Mesothelial cell of epicardium (in vitro differentiated cells): ENCODE results near the gene DENND1A. TPM values are rescaled to one million over a fixed set of nuclear protein-coding genes. Genes with fewer than 3 reads are reported as not detected.

Experiments
- DNase-seq, 2 experiments: peaks; one replicate each; pipeline ENCODE4 v3.0.0; 2021; ENCODE audit warnings: low spot score in 2 of 2; ENCODE audit not compliant: unreplicated experiment in 2 of 2
- H3K27ac Mint-ChIP-seq: 2 replicates; pipeline ENCODE4 v1.8.0; 2021; ENCODE audit warnings: mixed read lengths
- H3K27me3 Mint-ChIP-seq: 2 replicates; pipeline ENCODE4 v1.8.0; 2021; ENCODE audit warnings: low read depth, mixed read lengths
- H3K36me3 Mint-ChIP-seq: 2 replicates; pipeline ENCODE4 v1.8.0; 2021; ENCODE audit warnings: mixed read lengths
- H3K4me1 Mint-ChIP-seq: 2 replicates; pipeline ENCODE4 v1.8.0; 2021; ENCODE audit warnings: mixed read lengths
- H3K4me3 Mint-ChIP-seq: 2 replicates; pipeline ENCODE4 v1.8.0; 2021; ENCODE audit warnings: mild to moderate bottlenecking, moderate library complexity, mixed read lengths
- H3K9me3 Mint-ChIP-seq: 2 replicates; pipeline ENCODE4 v1.8.0; 2021; ENCODE audit warnings: mixed read lengths
- CTCF ChIP-seq: fragments of 200-600 bp; sonication (generic); IDR thresholded peaks from one replicate; pipeline ENCODE4 v1.5.0; 2021; ENCODE audit warnings: antibody characterized with exemption; ENCODE audit not compliant: unreplicated experiment
- total RNA-seq: library from RNA; stranded (reverse); gene quantifications from 3 replicates; pipeline ENCODE4 v1.2.1, GENCODE V29; 2021

The DENND1A gene
- total RNA-seq, 1 donor from 2014 or later = 23.4 TPM

GRCh38 chr9:123421801-123422455 is 508.0 kb downstream of the DENND1A start:
- Mint-ChIP-seq H3K27ac (no peak overlapping the region), H3K36me3 (peaks cover 7% of the 10 kb centered on the region), H3K4me1 (peaks cover 6% of the 10 kb centered on the region), H3K27me3 (no peaks in the 10 kb centered on the region), H3K4me3 (no peak overlapping the region), H3K9me3 (no peaks in the 10 kb centered on the region)
- TF ChIP-seq CTCF = no peak
- no peak for DNase-seq

- H3K36me3 Mint-ChIP-seq = peaks cover 7% of the 10 kb centered on the region
- peaks cover 6% of the 10 kb centered on the region for H3K4me1 Mint-ChIP-seq
- H3K27me3 Mint-ChIP-seq = no peaks in the 10 kb centered on the region
- no peaks in the 10 kb centered on the region for H3K9me3 Mint-ChIP-seq
- no peak overlapping the region for H3K4me3 Mint-ChIP-seq
- DNase-seq = no peak
- H3K27ac Mint-ChIP-seq = no peak overlapping the region
- TF ChIP-seq CTCF = no peak
These were observed 508.7 kb downstream of the DENND1A start for GRCh38 chr9:123421186-123421585.

GRCh38 chr9:123420592-123421111 is 509.3 kb downstream of the DENND1A start:
- H3K27ac Mint-ChIP-seq = no peak overlapping the region
- H3K4me3 Mint-ChIP-seq = no peak overlapping the region
- TF ChIP-seq CTCF = no peak
- H3K4me1 Mint-ChIP-seq = peaks cover 6% of the 10 kb centered on the region
- no peaks in the 10 kb centered on the region for H3K9me3 Mint-ChIP-seq
- peaks cover 7% of the 10 kb centered on the region for H3K36me3 Mint-ChIP-seq
- no peaks in the 10 kb centered on the region for H3K27me3 Mint-ChIP-seq
- no peak for DNase-seq

- TF ChIP-seq CTCF = no peak
- Mint-ChIP-seq H3K27ac (no peak overlapping the region), H3K9me3 (no peaks in the 10 kb centered on the region), H3K36me3 (peaks cover 7% of the 10 kb centered on the region), H3K4me3 (no peak overlapping the region), H3K27me3 (no peaks in the 10 kb centered on the region), H3K4me1 (peaks cover 6% of the 10 kb centered on the region)
- DNase-seq = no peak
These were observed 510.0 kb downstream of the DENND1A start for GRCh38 chr9:123419721-123420591.

GRCh38 chr9:123419091-123419490 is 510.8 kb downstream of the DENND1A start:
- Mint-ChIP-seq H3K4me3 (no peak overlapping the region), H3K9me3 (no peaks in the 10 kb centered on the region), H3K27ac (no peak overlapping the region), H3K36me3 (peaks cover 7% of the 10 kb centered on the region), H3K4me1 (peaks cover 6% of the 10 kb centered on the region), H3K27me3 (no peaks in the 10 kb centered on the region)
- DNase-seq = no peak
- TF ChIP-seq CTCF = no peak
